ENCODE data around the gene FANCE.

The FANCE gene

DNA sequence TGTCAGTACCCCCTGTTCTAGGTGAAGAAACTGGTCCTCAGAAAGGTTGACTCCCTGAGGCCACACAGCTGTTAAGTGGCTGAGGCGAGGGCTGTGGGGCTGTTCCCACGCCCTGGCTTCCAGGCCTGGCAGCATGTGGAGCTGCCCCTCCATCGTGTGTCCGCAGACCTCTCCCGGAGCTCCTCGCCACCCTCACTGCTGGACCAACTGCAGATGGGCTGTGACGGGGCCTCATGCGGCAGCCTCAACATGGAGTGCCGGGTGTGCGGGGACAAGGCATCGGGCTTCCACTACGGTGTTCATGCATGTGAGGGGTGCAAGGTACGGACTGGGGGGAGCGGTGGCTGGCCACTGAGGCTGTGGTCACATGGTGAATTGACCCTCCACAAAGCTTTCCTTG lies 32.2 kb upstream of the FANCE start:
- no peak overlapping the region for H3K4me3 ChIP-seq (ENCODE audit: low read depth, low read length)
- no peak for DNase-seq (ENCODE audit: low read depth)
- TF ChIP-seq, protein P1, sequence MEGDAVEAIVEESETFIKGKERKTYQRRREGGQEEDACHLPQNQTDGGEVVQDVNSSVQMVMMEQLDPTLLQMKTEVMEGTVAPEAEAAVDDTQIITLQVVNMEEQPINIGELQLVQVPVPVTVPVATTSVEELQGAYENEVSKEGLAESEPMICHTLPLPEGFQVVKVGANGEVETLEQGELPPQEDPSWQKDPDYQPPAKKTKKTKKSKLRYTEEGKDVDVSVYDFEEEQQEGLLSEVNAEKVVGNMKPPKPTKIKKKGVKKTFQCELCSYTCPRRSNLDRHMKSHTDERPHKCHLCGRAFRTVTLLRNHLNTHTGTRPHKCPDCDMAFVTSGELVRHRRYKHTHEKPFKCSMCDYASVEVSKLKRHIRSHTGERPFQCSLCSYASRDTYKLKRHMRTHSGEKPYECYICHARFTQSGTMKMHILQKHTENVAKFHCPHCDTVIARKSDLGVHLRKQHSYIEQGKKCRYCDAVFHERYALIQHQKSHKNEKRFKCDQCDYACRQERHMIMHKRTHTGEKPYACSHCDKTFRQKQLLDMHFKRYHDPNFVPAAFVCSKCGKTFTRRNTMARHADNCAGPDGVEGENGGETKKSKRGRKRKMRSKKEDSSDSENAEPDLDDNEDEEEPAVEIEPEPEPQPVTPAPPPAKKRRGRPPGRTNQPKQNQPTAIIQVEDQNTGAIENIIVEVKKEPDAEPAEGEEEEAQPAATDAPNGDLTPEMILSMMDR (IDR thresholded peaks at IDR 0.05; ENCODE audit: low read depth, low read length, missing control alignments) = no peak

DNA sequence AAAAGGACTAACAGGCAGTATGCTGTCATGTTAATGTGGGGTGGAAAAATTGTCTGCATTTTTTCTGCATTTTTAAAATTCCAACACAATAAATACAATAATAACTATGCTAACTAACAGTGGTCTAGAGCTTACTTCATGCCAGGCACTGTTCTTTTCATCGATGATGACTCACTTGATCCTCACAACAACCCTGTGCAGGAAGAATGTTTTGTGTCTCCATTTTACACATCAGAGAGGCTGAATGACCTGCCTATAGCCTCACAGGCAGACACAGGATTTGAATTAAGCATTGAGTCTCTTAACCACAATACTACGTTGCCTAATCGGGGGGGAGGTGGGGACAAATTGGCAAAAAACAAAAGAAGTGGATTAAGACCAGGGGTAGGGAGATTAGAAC lies 26.9 kb upstream of the FANCE start:
- no peak for DNase-seq (ENCODE audit: low read depth)
- TF ChIP-seq, protein P1 (IDR thresholded peaks at IDR 0.05; ENCODE audit: low read depth, low read length, missing control alignments) = no peak
- H3K4me3 ChIP-seq (ENCODE audit: low read depth, low read length) = no peak overlapping the region

DNA sequence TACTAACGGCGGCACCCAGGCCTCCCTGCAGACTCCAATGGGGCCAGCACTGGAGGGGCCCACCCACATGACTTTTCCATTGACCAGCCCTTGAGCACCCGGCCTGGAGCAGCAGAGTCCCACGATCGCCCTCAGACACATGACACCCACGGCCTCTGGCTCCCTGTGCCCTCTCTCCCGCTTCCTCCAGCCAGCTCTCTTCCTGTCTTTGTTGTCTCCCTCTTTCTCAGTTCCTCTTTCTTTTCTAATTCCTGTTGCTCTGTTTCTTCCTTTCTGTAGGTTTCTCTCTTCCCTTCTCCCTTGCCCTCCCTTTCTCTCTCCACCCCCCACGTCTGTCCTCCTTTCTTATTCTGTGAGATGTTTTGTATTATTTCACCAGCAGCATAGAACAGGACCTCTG lies 26.1 kb upstream of the FANCE start:
- no peak for DNase-seq (ENCODE audit: low read depth)
- TF ChIP-seq, protein P1 (IDR thresholded peaks at IDR 0.05; ENCODE audit: low read depth, low read length, missing control alignments) = no peak

DNA sequence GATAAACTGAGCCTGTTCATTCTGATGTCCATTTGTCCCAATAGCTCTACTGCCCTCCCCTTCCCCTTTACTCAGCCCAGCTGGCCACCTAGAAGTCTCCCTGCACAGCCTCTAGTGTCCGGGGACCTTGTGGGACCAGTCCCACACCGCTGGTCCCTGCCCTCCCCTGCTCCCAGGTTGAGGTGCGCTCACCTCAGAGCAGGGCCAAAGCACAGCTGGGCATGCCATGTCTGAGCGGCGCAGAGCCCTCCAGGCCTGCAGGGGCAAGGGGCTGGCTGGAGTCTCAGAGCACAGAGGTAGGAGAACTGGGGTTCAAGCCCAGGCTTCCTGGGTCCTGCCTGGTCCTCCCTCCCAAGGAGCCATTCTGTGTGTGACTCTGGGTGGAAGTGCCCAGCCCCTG lies 24.7 kb upstream of the FANCE start:
- no peak overlapping the region for H3K4me3 ChIP-seq (ENCODE audit: low read depth, low read length)
- TF ChIP-seq, protein P1 (IDR thresholded peaks at IDR 0.05; ENCODE audit: low read depth, low read length, missing control alignments) = no peak
- DNase-seq (ENCODE audit: low read depth) = no peak

More for the DNA sequence above, 26.1 kb upstream of the FANCE start:
- no peak overlapping the region for H3K4me3 ChIP-seq (ENCODE audit: low read depth, low read length)

DNA sequence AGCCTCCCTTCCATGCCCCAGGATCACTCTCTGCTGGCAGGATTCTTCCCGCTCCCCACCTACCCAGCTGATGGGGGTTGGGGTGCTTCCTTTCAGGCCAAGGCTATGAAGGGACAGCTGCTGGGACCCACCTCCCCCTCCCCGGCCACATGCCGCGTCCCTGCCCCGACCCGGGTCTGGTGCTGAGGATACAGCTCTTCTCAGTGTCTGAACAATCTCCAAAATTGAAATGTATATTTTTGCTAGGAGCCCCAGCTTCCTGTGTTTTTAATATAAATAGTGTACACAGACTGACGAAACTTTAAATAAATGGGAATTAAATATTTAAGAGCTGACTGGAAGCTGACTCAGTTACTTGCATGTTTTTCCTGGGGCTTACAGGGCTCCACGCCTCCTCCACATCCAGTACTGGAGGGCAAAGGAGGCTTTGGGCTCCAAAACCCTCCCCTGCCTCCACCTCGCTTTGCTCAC lies 24.3 kb upstream of the FANCE start:
- DNase-seq (ENCODE audit: low read depth) = no peak
- H3K4me3 ChIP-seq (ENCODE audit: low read depth, low read length) = no peak overlapping the region
- TF ChIP-seq, protein P1 (IDR thresholded peaks at IDR 0.05; ENCODE audit: low read depth, low read length, missing control alignments) = no peak

DNA sequence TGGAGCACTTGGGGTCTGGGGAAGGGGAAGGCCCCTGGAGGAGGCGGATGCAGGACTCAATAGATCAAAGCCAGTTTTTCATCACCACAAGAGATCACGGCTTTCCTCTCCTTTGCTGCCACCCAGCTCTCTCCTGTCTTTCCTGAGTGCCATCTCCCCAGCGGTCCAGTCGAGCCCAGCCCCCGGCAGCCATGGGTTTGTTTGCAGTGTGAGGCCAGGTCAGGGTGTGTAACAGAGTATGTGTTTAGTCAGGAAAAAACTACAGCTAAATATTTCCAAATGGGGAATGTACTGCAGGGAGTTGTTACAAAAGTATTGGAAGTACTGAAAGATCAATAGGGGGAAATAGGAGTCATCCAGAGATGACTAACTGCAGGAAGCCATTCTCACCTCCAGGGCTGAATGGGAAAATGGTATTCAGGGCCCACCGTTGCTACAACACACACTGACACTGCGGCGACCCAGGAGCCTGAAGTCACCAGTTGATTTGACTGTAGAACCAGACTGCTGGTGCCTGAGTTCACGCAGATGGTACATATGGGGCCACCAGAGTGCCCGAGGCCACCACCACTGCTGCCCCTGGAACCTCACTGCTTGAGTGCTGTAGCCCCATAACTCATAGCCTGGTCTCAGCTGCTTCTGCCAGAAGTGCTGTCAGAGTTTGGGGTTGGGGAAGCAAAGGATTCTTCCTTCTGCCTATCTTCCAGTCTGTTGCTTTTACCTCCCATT lies 23.6 kb upstream of the FANCE start:
- no peak overlapping the region for H3K4me3 ChIP-seq (ENCODE audit: low read depth, low read length)
- TF ChIP-seq, protein P1 (IDR thresholded peaks at IDR 0.05; ENCODE audit: low read depth, low read length, missing control alignments) = no peak
- DNase-seq (ENCODE audit: low read depth) = no peak

DNA sequence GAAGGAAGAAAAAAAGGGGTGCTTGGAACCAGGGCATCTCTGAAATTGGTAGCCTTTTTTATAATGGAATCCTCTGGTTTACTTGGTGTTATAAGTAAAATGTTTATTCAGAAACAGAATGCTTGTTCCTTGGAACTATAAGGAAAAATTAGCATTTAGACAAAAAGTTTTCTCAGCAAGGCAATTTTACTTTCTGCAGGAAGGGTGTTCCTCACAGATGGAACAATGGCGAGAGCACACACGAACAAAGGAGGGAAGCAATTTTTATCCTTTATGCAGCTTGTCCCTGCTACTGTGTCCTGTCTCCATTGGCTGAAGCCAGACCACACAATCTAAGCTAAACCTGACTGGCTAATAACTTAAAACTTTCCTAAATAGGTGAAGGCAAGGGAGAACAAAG lies 22.7 kb upstream of the FANCE start:
- DNase-seq (ENCODE audit: low read depth) = no peak
- TF ChIP-seq, protein P1 (IDR thresholded peaks at IDR 0.05; ENCODE audit: low read depth, low read length, missing control alignments) = no peak
- H3K4me3 ChIP-seq (ENCODE audit: low read depth, low read length) = no peak overlapping the region

Measured in GM12864 (cell line).